HG03460 (cell line): ENCODE results near the gene SLC16A3.

Experiments used
- ATAC-seq: cut with Tn5 transposase; IDR thresholded peaks from one replicate; pipeline ENCODE4 v1.9.1; 2021; ENCODE audit not compliant: unreplicated experiment

SLC16A3 gene

GRCh38 chr17:82221341-82221902 is 7.4 kb upstream of the SLC16A3 start:
- no peak for ATAC-seq

GRCh38 chr17:82222816-82223215 is 6.0 kb upstream of the SLC16A3 start:
- ATAC-seq = no peak

GRCh38 chr17:82223517-82223916 is 5.3 kb upstream of the SLC16A3 start:
- ATAC-seq = no peak

- no peak for ATAC-seq
Observed at GRCh38 chr17:82224666-82225065, 4.2 kb upstream of the SLC16A3 start.

GRCh38 chr17:82225368-82226029 is 3.3 kb upstream of the SLC16A3 start:
- no peak for ATAC-seq

- no peak for ATAC-seq
Observed at GRCh38 chr17:82226146-82226808, 2.6 kb upstream of the SLC16A3 start.

GRCh38 chr17:82226809-82227628 is 1.8 kb upstream of the SLC16A3 start:
- no peak for ATAC-seq

GRCh38 chr17:82227629-82228277 is 1.1 kb upstream of the SLC16A3 start:
- ATAC-seq = no peak

- peak; percentile 32 for ATAC-seq
Observed at GRCh38 chr17:82228278-82228841, 482 bp upstream of the SLC16A3 start.

- ATAC-seq = no peak
Observed at GRCh38 chr17:82229698-82230608, 1.1 kb downstream of the SLC16A3 start.

- ATAC-seq = peak; percentile 35
Observed at GRCh38 chr17:82230609-82231311, 1.9 kb downstream of the SLC16A3 start.

- ATAC-seq = peak; percentile 13
Observed at GRCh38 chr17:82231312-82231561, 2.4 kb downstream of the SLC16A3 start.

- ATAC-seq = peak; percentile 2
Observed at GRCh38 chr17:82231562-82232321, 2.9 kb downstream of the SLC16A3 start.

GRCh38 chr17:82232322-82232820 is 3.5 kb downstream of the SLC16A3 start:
- ATAC-seq = no peak

- ATAC-seq = no peak
Observed at GRCh38 chr17:82232876-82233785, 4.3 kb downstream of the SLC16A3 start.

- ATAC-seq = no peak
Observed at GRCh38 chr17:82234211-82235055, 5.6 kb downstream of the SLC16A3 start.
